Activated T-cell treated with anti-CD3 and anti-CD28 coated beads for 4 hours (primary cell): ENCODE results near the gene VWA5B1.

Experiments used
- DNase-seq: peaks from one replicate; pipeline ENCODE4 v3.0.0-alpha.2; 2020

Gene VWA5B1

DNA sequence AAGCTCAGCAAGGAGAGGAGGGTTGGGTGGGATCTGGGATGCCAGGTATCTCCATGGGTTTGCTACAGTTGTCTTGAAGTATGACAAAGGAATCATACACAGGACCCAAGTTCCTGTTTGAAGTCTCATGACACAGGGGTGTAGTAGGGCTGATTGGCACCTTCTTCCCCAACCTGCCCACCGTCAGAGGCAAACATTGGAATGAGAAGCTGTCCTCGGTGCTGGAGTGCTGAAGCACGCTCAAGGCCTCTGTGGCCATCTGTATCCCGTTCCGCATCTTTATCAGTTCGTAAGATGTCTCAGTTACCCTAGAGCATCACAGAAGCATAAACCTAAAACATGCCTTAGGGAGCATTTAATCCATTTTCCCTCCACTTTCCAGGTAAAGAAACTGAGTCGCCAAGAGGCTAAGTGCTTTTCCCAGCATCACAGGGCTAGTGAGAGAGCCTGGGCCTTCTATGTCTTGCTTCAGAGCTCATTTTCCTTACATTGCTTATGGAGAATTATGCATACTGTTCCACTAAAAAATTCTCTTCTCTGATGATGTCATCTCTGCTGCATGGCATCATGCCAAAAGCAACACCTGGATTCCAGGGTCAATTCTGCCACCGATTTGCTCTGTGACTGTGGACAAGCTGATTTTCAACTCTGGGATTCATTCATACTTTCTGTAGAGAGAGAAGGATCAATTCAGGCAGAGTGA is 34.2 kb downstream of the VWA5B1 start:
- DNase-seq: no peak

DNA sequence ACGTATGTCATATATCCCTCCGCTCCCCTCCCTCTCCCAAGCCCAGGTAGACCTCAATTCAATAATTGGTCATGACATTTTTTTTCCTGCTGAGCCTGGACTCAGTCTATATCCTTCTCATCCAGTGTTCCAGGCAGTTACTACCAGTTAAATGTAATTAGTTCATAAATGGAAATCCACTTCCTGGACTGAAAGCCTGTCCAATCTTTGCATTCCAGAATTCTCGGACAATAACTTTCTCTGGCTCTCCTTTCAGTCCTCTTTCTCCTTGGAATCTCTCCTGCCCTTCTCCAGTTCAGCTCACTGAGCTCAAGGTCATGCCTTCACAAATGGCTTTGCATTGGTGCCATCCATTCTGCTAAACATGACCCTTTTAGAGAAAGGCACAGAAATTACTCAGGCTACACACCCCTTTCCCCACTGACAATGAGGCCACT is 34.8 kb downstream of the VWA5B1 start:
- no peak for DNase-seq

DNA sequence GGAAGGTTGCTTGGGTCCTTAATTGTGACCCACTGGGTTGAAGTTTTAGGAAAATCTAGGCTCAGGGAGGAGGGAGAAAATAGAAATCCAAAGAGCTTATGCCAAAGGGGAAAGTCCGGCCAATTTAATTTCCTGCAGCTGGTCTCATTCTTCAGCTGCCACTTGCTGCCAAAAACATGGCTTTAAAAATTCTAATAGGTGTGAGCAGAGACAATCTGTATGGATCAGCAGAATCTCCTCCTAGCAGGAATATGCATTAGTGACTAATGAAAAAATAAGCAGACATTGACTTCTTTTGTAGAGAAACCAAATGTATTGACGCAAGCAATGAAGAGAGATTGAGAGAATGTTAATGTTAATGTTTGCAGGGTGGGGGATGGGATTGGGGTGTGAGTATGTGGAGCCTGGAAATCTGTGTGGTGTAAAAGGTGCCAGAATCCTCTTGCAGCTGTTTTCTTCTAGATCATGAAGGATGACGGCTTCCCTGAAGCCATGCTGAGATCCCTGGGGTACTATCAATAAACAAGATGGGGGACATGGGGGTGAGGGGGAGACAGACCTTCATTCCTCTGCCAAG is 35.3 kb downstream of the VWA5B1 start:
- no peak for DNase-seq

DNA sequence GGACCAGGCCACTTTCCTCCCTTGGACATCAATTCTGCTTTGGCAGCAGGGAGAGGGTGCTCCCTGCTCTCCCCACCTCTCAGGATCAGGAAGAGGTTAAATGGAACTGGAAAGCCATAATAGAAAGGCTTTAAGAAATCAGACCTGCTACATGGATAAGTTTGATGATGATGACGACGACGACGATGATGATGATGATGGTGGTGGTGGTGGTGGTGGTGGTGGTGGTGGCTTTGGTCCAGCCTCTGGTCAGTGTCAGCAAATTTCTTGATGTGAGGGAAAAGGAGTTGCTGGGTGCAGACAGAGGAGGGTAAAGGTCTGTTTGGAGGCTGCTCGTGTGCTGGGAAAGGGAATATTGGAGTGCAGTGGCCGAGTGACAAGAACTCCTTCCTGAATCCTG is 36.8 kb downstream of the VWA5B1 start:
- DNase-seq: no peak

DNA sequence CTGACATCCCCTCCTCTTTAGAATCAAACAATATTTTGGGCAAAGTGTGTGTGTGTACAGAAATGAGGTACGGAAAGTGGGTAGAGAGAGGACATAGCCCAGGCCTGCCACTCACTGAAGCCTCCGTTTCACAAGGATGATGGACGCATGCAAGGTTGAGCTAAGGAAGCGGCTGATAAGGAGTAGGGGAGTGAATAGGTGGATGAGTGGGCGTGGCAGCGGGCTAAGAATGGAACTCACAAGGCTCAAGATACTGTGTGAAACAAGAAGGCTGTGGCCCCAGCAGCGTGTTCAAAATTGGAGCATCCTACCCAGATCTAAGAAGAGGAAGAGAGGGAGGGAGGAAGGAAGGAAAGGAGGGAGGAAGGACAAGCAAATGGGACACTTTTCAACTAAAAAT is 37.5 kb downstream of the VWA5B1 start:
- no peak for DNase-seq

DNA sequence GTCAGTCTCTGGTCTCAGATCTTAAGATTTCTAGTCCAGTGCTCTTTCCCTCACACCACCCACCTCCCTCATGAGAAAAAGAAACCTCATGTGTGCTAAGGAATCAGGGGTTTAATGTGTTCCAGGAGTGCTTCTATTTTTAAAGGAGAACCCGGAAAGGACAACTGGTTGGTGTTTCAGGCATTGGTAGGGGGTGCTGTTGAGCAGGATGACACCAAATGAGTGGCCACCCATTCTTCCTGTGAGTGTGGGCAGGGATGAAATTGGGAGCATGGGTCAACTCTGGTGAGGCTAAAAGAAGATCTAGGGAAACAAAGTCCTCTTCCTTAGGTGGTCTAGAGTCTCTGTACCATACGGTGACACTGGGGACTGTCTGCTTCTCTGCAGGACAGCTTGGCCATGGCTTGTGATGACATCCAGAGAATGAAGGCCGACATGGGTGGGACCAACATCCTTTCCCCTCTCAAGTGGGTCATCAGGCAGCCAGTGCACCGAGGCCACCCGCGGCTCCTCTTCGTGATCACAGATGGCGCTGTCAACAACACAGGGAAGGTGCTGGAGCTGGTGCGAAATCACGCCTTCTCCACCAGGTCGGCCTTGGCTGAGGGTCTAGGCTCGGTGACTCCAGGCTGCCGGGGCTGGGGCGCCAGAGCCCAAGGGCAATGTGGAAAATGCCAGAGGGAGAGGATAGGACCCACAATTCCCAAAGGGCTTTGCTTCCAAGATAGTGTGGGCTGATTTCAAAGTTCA is 39.3 kb downstream of the VWA5B1 start:
- DNase-seq: no peak

DNA sequence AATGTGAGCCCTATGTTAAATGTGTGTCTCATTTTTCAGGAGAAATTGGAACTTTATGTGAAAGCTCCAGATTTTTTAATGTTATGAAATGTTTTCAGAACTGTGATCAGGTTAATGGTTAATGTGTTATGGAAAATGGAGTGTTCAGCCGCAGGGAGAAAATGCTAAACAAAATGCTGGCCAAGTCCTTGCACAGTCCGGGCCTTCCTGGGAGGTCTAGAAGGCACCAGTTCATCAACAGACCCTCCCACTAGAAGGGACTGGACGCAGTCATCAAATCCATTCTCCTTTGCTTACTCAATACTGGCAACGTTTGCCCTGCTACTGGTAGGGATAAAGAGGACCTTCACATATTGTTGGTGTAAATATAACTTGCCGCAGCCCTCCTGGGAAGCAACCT is 43.4 kb downstream of the VWA5B1 start:
- DNase-seq: no peak

DNA sequence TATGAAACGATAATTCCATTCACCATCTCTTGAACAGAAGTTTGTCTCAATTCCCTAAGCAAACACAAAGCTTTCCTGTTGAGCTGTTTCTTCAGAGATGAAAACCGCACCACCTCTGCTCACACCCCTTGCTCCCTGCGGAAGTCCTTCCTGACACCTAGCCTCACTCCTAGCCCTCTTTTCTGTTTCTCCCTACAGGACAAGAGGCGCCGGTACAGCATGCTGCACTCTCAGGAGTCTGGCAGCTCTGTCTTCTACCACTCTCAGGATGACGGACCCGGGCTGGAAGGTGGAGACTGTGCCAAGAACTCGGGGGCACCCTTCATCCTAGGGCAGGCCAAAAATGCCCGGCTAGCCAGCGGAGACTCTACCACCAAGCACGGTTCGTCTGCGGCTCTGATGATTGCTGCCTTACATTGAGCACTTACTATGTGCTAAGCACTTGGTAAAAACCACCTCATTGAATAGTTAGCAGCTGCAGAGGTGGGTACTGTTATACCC is 45.5 kb downstream of the VWA5B1 start:
- no peak for DNase-seq

DNA sequence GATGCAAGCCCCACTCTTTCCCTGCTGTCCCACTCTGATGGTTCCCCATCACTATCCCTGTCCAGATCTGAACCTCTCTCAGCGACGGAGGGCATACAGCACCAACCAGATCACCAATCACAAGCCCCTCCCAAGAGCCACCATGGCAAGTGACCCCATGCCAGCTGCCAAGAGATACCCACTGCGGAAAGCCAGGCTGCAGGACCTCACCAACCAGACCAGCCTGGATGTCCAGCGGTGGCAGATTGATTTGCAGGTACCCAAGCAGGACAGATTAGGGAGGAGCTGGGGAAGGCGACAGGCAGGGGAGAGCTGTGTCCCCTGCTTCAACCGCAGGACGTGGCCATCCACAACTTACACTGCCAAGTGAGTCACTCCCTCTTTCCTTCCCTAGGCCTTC is 46.9 kb downstream of the VWA5B1 start:
- DNase-seq: no peak

DNA sequence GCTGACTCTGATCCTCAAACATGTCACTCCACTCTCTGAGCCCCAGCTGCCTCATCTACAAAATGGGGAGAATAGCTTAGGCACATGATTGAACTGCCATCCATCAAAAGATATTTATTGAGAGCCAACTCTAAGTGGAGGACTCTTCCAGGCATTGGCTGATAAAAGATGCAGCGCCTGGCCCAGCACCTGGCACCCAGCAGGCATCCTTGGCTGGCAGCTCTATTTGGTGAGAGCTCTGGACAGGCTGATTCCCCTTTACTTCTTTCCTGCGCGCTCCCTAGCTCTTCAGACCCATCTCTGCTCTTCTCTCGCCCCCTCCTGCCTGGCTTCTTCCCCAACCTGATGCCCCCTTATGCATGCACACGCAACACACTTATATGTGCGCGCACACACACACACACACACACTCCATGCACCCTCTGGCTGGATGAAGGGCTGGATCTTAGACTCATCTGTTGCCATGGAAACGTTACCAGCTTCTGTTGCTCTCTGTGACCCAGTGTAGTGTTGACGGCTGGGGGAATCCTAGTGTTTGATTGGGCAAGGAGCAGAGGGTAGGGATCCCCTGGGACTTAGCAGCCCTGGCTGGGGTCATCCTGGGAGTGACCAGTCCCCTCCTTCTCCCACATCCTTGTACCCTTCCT is 49.3 kb downstream of the VWA5B1 start:
- DNase-seq: no peak

DNA sequence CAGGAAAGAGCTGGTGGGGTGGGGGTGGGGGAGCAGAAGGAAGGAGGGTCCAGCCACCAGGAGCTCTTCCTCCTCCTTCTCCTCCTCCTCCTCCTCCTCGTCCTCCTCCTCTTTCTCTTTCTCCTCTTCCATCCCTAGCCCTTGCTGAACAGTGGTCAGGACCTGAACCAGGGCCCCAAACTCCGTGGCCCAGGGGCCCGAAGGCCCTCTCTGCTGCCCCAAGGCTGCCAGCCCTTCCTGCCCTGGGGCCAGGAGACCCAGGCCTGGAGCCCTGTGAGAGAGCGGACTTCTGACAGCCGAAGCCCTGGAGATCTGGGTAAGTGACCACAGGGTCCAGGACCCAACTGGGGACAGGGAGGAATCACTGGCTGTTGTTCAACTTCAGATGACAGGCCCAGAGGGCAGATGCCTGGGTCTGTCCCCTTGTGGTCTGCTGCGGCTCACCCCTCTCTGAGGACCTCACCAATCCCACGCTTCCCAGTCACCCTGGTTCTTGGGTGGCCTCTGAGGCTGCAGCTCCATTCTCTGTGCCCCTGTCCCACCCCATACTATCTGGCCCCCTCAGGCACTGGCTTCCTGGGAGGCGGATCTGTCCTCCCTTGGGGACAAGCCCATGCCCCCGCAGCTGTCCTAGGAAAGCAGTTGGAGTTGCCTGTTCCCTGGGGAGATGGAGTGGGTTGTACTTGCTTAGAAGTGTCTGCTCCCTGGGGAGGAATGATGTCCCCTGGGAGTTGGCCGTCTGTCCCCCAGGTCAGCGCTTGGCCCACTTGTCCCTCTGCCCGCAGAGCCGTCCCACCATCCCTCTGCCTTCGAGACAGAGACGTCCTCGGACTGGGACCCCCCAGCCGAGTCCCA is 51.8 kb downstream of the VWA5B1 start:
- DNase-seq: no peak

DNA sequence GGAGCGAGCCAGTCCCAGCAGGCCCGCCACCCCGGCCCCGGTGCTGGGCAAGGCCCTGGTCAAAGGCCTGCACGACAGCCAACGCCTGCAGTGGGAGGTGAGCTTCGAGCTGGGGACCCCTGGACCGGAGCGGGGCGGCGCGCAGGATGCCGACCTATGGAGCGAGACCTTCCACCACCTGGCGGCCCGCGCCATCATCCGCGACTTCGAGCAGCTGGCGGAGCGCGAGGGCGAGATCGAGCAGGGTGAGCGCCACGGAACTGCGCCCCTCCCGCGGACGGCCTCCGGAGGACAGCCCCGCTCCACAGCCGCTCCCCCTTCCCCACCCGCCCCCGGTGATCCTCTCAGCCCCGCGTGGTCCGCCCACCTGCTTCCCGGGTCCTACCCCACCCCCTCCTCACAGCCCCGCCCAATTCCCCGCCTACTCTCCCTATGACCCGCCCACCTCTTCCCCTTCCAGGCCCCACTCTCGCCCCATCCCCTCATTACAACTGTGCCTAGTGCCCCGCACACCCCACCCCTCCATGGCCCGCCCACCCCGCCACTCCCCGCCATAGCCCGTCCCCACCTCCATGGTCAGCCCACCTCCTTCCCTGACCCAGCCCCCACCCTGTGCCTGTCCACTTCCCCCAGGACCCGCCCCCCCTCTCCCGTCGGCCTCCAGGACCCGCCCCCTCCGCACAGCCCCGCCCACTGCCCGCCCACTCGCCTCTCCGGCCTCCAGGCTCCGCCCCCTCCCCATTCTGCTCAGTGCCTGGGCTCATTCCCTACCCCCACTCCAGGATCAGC is 52.7 kb downstream of the VWA5B1 start:
- DNase-seq: peak; percentile 26

DNA sequence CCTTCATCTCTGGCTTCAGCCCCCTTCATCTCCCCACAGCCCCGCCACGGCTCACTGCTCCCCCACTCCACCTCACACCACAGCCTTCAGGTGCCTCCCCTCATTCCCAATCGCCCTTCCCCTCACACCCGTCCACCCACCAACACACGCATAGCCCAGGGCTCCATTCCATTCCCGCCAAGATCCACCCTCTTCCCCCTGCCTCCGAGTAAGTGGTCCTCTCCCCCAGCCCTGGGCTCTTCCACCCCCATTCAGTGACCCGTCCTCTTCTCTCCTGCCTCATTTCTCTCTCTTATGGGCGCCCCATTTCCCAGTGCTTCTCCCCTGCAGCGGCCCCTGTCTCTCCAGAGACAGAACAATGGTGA is 53.2 kb downstream of the VWA5B1 start:
- no peak for DNase-seq

DNA sequence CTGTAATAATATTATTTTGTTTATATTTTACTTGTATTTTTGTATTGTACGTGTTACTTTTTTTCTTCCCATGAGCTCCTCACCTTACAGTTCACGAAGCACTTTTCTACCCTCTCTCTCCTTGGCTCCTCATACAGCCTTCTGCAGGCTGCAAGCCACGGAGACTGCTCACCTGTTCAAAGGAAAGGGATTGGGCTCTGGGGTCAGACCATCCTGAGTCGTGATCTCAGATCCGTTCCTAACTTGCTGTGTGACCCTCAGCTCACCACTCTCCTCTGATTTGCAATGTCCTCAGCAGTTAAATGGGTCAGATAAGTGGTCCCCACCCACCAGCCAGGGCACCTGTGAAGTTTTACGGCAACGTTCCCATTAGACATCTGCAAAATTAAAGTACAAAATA is 54.1 kb downstream of the VWA5B1 start:
- no peak for DNase-seq

DNA sequence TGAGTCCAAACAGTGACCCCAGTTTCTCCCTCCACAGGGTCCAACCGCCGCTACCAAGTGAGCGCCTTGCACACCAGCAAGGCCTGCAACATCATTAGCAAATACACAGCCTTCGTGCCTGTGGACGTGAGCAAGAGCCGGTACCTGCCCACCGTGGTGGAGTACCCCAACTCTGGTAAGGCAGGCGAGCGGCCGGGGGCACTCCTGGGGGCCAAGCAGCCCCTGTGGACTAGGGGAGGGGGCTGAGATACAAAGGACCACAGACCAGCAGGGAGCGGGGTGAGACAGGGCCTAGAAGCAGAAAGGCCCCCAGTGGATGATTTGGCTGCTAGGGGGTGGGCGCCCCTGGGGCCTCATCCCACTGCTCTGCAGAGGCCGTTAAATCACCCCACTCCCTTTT is 54.7 kb downstream of the VWA5B1 start:
- DNase-seq: no peak

DNA sequence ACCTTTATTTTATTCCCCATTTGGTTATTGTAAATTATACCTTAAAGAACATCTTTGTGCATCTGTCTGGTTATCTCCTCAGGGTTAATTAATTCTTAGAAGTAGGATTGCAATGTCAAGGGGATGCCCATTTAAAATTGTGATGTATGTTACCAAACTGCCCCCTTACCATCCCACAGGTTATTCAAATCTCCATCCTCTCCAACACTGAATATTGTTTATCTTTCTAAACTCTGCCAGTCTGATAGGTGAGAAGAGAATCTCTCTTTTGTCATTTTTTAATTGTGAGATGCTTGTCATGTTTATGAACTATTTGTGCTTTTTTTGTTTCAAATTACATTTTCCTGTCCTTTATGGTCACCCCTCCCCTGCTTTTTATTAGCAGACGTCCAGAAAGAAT is 55.8 kb downstream of the VWA5B1 start:
- no peak for DNase-seq

DNA sequence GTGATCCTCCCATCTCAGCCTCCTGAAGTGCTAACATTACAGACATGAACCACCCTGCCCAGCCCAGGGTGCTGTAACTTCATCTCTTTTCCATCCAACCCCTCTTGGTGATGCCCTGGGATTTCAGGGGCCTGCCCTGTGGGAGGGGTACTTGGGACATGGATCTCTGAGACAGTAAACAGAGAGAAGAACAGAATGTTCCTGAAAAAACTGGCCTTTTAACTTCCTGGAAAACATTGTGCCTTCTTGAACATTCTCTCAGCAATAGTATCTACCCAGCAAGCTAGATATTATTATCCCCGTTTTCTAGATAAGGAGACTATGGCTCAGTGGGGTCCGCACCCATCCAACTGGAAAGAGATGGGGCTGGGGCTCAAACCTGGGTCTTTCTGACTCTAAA is 57.0 kb downstream of the VWA5B1 start:
- DNase-seq: no peak

DNA sequence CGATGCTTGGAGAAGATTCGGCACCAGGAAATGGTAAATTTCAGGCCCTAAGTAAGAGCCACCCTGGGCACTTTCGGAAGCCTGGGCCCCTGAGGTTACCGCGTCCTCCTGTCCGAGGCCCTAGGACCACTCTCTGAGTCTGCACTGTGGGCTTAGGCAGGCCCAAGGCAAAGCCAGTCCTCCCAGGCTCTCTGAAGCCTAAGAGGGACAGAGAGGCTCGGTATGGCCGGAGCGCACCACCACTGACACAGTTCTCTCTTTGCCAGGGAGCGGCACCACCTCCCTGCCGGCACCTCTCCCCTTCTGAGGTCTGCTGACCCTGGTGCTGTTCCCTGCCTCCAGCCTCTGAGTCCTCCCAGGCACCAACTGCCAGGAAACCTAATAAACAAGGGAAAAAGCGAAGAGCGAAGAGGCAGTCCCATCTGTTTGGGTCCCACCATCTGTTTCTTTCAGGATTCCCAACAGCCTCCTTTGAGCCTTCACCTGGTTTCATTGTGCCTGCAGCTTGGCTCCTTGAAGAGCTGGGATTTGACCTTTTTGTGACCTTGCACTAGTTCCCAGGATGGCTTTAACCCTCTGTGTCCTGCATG is 57.7 kb downstream of the VWA5B1 start:
- DNase-seq: no peak

DNA sequence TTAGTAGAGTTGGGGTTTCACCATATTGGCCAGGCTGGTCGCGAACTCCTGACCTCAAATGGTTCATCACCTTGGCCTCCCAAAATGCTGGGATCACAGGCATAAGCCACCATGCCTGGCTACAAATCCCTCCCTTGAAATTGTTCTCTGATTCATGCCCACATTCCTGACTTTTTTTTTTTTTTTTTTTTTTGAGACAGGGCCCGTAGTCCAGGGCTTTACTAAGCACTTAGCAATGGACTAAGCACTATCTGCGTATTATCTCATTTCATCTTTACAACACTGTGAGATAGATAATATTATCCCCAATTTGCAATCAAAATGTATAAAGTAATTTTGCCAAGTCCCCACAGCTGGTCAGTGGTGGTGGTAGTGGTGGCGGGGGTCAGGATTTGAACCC is 58.9 kb downstream of the VWA5B1 start:
- DNase-seq: no peak

DNA sequence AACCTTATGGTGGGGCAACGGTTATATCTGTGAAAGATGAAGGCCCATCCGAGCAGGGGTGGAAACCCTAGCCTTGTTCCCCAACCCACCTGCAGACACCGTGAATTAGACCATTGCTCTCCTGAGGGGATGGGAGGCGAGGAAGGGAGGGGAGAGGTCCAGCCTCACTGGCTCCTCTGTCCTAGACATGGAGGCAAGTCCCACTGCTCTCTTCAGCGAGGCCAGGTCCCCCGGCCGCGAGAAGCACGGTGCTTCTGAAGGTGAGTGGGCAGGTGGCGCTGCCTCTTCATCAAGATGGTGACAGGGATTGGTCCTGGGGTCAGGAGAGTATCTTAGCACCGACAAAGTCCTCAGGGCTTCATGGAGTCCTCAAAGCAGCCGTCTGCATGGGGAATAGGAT is 59.3 kb downstream of the VWA5B1 start:
- no peak for DNase-seq

DNA sequence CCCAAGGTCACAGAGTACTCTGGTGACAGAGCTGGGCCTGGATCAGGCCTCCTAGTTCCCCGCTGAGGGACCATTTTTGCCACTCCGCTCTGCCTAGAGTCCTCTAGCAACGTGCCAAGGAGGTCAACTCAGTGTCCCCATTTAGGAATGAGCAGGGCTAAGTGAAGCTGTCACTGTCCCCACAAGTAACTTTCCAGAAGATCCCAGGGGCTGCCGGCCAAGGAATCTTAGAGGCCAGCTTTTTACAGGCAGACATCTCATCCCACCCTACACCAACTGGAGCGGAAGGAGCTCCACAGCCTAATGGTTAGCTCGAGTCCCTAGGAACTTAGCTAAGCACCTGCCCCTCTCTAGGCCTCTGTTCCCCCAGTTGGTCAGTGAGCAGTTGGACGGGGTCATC is 59.7 kb downstream of the VWA5B1 start:
- DNase-seq: no peak
